HG03442 (cell line): ENCODE data around the gene ABI2.
"Not testable (repeated sequence)": the region's sequence is repeated elsewhere in the genome, so short reads cannot be mapped to it uniquely, and the experiment has no call there.

Experiments
- ATAC-seq: cut with Tn5 transposase; IDR thresholded peaks from one replicate; pipeline ENCODE4 v1.9.1; 2021; ENCODE audit warnings: mild to moderate bottlenecking, moderate library complexity; ENCODE audit not compliant: unreplicated experiment

The ABI2 gene

DNA sequence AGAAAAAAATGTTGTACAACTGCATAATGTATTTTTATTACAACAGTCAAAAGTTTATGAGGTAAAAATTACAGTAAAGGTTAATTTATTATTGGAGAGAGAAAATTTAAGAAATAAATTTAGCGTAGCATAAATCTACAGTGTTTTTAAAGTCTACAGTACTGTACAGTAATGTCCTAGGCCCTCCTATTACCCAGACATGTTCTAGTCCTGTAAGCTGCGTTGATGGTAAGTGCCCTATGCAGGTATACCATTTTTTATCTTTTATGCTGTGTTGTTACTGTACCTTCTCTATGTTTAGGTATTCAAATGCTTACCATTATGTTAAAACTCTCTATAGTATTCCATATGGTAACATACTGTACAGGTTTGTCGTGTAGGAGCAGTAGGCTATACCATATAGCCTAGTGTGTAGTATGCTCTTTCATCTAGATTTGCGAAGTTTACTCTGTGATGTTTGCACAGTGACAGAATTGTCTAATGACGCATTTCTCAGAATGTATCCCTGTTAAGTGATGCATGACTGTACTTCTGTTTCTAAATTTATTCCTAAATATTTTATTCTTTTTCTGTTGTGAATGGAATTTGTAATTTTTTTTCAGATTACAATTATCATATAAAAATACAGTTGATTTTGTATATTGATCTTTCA, 24.5 kb downstream of the ABI2 start:
- no peak for ATAC-seq

DNA sequence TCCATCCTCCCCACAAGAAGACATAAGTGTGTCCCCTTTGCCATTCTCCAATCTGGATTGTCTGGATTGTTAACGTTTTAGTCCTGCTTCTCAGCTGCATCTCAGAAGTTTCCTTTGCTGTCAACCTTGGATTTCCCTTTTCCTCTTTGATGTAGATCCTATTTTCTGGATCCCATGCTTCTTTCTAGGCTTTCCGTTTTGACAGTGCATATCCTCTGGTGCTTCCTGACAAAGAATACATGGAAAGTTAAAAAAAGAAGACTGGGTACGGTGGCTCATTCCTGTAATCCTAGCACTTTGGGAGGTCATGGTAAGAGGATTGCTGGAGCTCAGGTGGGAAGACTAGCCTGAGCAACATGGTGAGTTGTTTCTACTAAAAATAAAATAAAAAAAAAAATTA, 26.8 kb downstream of the ABI2 start:
- no peak for ATAC-seq

DNA sequence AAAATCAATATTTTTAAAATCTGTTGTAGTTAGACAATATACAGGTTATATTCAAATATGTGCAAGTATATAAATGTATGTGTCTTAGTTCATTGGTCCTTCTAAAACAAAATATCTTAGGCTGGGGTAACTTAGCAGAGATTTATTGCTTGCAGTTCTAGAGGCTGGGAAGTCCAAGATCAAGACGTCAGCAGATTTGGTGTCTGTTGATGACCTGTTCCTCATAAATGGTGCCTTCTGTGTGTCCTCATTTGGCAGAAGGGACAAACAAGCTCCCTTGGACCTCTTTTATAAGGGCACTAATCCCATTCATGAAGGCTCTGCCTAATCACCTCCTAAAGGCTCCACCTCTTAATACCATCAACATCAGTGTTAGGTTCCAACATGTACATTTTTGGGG, 31.3 kb downstream of the ABI2 start:
- no peak for ATAC-seq

DNA sequence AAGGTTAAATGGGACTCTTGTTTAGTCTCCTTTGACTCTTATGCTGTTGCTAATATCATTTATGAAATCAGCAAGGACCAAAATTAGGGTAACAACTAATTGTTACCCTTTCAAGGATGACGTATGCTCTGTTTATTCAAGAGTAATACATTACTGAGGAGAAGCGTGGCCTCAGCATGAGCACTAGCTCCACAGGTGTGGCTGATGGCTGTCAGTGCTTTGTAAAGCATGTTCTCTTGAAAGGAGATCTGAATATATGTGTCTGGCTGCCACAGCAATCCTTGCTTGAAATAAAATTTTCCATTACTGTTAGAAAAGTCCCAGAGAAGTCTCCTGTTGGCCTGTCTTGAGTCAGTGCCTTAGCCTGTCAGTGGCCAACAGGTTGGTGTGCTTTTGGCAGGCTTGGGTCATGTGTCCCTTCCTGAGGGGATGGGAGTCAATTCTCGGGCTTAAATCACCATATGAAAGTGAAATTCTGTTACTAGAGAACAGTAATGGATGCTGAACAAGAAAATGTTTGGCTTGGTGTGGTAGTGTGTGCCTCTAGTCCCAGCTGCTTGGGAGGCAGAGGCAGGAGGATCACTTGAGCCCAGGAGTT, 32.7 kb downstream of the ABI2 start:
- ATAC-seq = no peak

DNA sequence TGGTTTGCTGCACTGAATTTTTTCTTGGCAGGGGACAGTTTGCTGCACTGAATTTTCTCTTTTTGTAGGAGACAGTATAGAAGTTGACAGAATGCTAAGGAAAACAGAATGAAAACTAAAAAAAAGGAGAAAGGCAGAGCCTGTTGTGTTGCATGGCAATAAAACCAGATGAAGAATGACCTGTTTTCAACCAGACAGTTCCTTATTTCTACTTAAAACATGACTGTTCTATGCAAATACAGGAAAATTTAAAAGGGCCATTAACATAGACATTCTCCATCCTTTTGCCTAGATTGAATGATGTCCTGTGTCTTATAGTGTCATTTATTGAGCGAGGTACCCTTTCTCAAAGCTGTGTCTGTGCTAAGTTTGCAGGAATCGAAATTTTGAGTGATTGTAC, 33.3 kb downstream of the ABI2 start:
- no peak for ATAC-seq

DNA sequence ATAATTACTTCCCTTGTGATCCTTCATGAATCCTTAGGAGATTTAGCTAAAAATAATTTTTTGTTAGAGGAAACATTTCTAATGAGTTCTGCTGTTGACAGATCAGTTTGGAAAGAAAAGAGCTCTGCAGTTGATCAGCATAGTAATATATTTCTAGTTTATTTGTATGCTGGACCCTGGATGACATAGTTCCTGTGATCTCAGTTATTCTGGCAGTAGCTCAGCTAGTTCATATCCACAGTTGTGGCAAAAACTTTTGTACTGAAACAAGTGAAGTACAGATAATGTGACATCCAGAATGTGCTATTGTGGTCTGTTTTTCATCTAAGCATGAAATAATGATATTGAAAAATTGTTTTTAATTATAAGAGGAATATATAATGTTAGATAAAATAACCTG, 33.7 kb downstream of the ABI2 start:
- ATAC-seq = no peak

DNA sequence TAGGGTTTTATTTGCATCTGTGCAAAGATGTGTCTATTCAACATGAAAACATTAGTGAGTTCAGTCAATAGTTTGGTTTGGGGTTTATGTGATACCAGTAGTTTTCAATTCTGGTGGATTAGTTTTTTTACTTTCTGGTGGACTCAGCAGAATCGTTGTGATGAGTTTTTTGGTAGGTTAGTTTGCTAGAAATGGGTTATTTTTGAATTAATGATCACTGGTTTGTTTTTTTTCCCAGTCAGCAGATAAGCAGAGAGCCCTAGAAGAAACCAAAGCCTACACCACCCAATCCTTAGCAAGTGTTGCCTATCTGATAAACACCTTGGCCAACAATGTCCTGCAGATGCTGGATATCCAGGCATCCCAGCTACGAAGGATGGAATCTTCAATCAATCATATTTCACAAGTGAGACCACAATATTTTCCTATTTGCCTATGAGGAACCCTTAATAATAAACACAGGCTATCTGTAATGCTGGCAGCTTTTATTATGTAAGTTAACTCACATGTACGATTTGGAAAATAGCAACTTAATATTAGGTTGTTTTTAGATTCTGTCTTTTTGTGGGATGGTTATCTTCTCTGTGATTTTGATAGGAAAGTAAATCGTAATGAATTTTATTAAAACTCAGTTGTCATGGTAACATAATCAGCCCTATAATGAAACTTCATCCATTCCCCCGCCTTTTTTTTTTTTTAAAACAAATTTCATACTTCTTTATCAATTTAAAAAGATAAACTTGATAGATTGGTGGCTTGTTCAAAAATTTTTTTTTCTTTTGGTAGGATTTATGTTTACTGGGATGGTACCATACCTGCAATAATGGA, 38.7 kb downstream of the ABI2 start:
- ATAC-seq = no peak

DNA sequence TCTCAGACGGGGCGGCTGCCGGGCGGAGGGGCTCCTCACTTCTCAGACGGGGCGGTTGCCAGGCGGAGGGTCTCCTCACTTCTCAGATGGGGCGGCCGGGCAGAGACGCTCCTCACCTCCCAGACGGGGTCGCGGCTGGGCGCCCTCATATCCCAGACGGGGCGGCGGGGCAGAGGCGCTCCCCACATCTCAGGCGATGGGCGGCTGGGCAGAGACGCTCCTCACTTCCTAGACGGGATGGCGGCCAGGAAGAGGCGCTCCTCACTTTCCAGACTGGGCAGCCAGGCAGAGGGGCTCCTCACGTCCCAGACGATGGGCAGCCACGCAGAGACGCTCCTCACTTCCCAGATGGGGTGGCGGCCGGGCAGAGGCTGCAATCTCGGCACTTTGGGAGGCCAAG, 44.5 kb downstream of the ABI2 start:
- ATAC-seq = not testable (repeated sequence)

DNA sequence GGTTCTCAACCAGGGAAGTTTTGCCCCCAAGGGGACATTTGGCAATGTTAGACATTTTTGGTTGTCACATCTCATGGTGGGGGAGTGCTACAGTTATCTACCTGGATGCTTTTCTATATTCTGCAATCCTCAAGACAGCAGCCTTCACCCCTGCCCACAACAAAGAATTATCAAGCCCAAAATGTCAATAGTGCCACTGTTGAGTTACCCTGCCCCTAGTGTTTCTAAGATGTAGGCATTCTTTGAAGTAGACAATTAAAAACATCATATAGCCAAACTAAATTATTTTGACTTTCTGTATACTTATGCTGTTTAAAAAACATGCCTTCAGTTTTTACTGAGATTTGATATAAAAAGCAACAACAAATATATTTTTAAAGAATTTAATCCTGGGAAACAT, 48.0 kb downstream of the ABI2 start:
- ATAC-seq = no peak

DNA sequence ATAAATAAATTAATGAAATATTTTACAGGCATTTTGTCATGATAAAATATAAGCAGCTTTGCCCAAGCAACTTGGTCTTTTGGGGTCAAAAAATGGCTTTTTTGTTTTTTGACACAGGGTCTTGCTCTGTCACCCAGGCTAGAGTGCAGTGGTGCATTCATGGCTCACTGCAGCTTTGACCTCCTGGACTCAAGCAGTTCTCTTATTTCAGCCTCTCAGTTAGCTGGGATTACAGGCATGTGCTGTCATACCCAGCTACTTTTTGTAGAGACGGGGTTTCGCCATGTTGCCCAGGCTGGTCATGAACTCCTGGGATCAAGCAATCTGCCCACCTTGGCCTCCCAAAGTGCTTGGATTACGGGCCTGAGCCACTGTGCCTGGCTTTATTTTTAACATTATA, 51.0 kb downstream of the ABI2 start:
- no peak for ATAC-seq

DNA sequence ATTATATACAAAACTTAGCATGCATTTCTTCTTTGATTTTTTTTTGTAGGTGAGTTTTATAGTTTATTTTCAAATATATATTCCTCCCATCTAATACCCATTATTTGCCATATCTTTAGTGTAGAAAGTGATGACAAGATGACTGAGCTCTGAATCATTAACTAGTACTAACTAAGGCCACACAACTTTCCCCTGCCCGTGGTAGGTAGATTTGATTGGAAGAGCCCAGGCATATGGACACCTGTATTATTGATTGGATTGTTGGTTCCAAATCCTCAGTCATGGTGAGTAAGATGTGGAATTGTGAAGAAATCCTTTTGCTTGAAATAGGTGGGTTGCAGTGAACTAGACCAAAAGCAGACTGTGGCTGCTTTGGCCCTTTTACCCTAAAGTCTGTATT, 54.8 kb downstream of the ABI2 start:
- no peak for ATAC-seq

DNA sequence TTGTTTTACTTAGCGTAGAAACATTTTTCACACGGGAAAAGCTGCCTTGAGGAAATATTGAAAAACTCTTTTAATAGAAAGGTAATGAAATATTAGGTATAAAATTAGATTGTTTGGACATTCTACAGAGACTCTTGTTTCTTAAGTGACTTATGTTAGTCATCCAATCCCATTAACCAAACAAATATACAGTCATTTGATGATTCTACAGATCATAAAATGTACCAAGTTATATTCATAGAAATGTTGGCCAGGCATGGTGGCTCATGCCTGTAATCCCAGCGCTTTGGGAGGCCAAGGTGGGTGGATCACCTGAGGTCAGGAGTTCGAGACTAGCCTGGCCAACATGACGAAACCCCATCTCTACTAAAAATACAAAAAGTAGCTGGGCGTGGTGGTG, 60.0 kb downstream of the ABI2 start:
- ATAC-seq = not testable (repeated sequence)

DNA sequence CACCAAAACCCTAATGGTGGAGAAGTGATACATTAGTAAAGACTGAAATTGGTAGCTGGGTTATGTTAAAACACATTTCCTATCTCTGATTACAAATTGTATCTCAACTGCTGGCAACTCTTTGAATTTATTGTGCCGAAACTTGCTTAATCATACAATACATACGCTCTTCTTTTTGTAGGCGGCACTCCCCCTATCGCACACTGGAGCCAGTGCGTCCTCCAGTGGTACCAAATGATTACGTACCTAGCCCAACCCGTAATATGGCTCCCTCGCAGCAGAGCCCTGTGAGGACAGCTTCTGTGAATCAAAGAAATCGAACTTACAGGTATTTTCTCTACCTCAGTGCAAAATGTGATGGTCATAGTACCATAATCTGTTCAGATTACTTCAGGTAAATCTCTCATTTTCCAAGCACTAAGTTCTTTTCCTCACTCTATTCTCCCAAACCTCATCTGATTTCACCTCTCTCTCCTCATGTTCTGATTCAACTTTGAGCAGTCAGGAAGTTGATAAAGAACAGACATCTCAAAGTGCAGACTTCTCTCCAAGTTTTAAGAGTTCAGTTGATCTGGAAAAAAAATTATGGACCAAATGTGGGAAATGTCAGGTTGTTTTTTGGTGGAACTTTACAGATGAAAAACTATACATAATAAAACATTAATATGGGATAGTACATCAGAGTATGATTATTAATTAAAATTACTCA, 66.5 kb downstream of the ABI2 start:
- ATAC-seq = no peak

DNA sequence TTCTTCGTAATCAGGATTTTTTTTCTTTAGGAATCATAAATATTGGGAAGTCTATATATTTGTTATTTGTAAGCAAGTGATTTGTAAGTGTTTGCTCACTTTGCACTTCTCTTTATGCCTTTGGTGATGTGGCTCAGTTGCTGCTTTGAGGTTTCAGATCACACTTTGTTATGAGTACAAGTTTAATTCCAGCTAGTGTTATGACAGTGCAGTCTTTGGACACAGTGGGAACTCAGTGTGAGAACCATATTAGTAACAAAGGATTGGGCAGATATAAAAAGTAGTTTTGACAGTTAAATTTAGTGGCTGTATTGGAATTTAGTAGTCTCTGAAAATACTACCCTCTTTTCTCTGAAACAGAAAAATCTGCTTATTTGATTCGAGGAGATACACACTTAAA, 67.7 kb downstream of the ABI2 start:
- ATAC-seq = no peak

DNA sequence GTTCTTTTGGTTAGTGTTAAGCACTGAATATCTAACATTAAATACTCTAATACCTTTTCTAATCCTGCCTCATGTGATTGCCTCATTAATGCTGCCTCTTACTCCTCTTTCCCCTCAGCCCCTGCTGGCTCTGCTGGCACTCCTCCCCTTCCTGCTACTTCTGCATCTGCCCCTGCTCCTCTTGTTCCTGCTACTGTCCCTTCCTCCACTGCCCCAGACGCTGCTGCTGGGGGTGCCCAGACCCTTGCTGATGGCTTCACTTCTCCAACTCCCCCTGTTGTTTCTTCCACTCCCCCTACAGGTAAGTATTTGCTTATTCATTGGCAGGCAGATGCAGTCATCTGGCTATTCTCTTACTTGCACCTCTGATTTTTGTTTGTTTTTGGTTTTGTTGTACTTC, 68.5 kb downstream of the ABI2 start:
- no peak for ATAC-seq

DNA sequence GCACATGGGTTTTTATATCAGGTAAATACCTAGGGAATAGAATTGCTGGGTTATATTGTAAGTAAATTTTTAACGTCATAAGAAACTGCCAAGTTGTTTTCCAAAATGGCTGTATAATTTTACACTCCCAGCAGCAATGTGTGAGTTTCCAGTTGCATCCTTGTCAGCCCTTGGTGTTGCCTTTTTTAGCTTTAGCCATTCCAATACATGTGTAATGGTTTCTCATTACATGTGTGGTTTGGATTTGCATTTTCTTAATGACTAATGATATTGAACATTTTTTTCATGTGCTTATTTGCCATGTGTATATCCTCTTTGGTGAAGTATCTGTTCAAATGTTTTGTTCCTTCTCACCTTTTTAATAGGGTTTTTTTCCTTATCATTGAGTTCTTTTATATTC, 70.8 kb downstream of the ABI2 start:
- ATAC-seq = no peak

DNA sequence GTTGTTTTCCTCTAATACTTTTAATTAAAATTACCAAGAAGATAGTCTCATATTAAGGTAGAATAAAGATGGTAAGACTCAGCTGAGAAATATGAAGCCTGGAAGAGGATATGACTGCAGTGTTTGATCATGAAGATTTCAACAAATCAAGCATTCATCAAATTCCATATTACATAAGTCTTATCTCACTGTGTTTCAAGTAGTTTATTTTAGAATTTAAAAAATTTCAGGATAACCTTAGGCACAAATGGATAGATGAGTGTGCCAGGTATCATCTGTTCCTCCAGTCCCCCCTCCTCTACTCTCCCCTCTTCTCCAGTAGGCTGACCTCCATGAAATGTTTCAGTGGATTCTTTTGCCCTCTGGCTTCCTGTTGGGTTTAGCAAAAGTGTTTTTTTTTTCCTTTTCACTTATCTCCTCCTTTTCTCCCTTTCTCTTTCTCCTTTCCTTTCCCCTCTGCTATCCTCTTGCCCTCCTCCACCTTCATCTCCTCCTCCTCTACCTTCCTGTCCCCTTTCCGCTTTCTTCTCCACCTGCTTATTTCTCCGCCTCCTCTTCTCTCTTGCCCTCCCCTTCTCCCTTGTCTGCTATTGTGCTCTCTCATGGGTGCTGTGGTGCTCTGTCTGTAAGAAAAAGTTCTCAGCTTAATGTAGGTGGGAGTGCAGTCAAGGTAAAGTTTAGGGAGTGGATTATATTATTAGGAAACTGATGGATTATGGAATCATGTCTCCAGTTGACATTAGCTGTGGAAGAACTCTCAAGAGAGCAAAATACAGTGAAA, 72.8 kb downstream of the ABI2 start:
- no peak for ATAC-seq

DNA sequence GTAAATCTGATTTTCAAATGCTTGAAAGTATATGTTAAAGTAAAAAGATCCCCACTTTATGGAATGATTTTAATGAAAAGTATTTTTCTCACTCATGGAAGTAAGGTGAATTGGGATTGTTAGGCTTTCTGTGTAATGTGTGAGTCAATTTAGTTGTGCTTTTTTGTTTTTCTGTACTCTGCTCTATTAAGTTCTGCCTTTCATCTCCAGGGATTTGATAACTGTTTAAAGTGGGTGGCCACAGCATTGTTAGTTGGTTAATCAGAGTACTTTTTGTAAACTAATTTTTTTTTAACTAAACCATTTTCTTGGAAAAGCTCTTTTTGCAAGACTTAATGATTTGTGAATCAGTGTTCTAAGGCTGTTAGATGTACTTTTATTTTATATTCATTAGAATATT, 76.8 kb downstream of the ABI2 start:
- ATAC-seq = no peak

DNA sequence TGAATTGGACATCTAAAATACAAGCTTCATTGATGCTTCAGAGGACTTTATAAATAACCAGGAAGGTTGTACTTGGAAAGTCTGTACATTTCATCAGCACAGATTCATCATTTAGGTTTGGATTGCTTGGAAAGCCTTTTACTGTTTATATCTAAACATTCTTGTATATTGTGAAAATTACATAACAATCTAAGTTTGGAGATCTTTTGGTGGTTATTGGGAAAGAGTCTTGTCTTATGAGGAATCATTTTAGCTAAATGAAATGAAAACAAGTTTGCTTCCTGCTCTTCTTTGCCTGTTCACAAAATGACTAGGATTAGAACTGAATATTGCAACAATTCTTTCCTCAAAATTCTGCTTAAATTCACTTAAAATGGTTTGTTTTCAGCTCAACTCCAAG, 79.3 kb downstream of the ABI2 start:
- ATAC-seq = no peak

DNA sequence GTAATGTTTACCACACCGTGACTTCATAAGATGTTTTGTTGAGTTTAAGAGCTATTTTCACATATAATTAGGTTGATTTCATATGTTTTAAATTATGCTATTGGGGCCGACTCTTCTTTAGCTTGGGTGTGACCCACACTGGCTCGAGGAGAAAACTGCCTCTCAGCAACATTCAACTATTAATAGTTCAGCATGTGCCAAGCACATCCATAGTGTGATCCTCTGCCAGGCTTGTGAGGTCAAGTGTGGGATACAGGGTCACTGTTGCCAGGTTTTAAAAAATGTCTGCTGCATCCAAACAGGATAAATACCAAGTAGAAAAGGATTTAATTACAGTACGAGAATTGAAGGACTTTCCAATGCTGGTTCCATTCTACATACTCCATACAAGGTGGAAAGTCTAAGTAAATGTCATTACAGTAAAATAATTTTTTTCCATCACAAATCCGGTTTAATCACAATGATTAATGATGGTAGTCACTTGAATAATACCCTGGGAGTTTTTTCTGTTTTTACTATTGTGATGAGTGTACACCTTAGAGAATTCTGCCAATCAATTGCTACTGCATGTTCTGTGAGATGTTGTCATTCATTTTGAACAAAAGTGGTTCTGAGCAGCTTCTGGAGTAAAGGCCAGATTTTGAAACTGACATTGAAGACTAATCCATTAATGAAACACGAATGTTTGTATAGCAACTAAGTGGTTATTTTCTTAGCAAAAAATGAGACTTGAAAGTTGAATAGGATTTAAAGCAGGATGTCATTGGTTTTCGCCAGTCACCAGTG, 84.5 kb downstream of the ABI2 start:
- no peak for ATAC-seq
